ENCODE measurements around the gene CHRDL2.
A peak's percentile ranks its signal among the peaks of the same experiment; 100 is the strongest.
"Not testable (repeated sequence)": the region's sequence is repeated elsewhere in the genome, so short reads cannot be mapped to it uniquely, and the experiment has no call there.

Gene CHRDL2

GRCh38 chr11:74756571-74756970 lies 25.3 kb upstream of the CHRDL2 start:
- no peak for DNase-seq (ENCODE audit: low spot score)
- Histone ChIP-seq H3K27ac (no peak overlapping the region), H3K4me3 (no peak overlapping the region)
- TF ChIP-seq, protein P1, sequence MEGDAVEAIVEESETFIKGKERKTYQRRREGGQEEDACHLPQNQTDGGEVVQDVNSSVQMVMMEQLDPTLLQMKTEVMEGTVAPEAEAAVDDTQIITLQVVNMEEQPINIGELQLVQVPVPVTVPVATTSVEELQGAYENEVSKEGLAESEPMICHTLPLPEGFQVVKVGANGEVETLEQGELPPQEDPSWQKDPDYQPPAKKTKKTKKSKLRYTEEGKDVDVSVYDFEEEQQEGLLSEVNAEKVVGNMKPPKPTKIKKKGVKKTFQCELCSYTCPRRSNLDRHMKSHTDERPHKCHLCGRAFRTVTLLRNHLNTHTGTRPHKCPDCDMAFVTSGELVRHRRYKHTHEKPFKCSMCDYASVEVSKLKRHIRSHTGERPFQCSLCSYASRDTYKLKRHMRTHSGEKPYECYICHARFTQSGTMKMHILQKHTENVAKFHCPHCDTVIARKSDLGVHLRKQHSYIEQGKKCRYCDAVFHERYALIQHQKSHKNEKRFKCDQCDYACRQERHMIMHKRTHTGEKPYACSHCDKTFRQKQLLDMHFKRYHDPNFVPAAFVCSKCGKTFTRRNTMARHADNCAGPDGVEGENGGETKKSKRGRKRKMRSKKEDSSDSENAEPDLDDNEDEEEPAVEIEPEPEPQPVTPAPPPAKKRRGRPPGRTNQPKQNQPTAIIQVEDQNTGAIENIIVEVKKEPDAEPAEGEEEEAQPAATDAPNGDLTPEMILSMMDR (IDR thresholded peaks at IDR 0.05), result no peak

- no peak for DNase-seq (ENCODE audit: low spot score)
- TF ChIP-seq, protein P1 (IDR thresholded peaks at IDR 0.05), result no peak
- Histone ChIP-seq H3K4me3 (no peak overlapping the region), H3K27ac (no peak overlapping the region)
Observed at GRCh38 chr11:74755395-74755995, 24.3 kb upstream of the CHRDL2 start.

- TF ChIP-seq, protein P1 (IDR thresholded peaks at IDR 0.05), result no peak
- no peak overlapping the region for H3K4me3 ChIP-seq
- no peak for DNase-seq (ENCODE audit: low spot score)
- H3K27ac ChIP-seq, result no peak overlapping the region
Observed at GRCh38 chr11:74754507-74755252, 23.5 kb upstream of the CHRDL2 start.

DNA sequence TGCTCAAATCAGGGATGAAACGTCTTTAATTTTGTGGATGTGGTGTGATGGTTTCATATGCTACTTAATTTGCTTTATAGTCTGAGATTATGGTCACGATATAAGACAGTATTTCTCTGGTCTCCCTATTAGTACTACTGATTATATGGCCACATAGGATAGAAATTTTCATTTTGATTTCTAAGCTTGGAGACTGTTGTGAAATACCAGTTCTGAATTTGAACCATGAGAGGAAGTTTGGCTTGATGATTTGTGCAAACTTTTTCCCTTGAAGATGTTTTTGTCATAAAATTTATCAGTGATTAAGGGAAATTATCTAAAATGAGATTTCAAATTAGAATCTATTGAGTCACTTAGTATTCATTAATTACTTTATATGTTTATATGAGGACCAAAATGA lies 20.1 kb upstream of the CHRDL2 start:
- Histone ChIP-seq H3K27ac (no peak overlapping the region), H3K4me3 (no peak overlapping the region)
- DNase-seq (ENCODE audit: low spot score), result no peak
- TF ChIP-seq, protein P1 (IDR thresholded peaks at IDR 0.05), result no peak

- H3K4me3 ChIP-seq, H3K27ac ChIP-seq: not testable (repeated sequence)
Observed at GRCh38 chr11:74750598-74750997, 19.4 kb upstream of the CHRDL2 start.

GRCh38 chr11:74749965-74750296 lies 18.7 kb upstream of the CHRDL2 start:
- TF ChIP-seq, protein P1 (IDR thresholded peaks at IDR 0.05), result no peak
- peak overlapping the region in 1 of 2 donors; percentile 96 for H3K27ac ChIP-seq
- DNase-seq (ENCODE audit: low spot score), result no peak
- H3K4me3 ChIP-seq, result peak overlapping the region; percentile 94

More at GRCh38 chr11:74750598-74750997, 19.4 kb upstream of the CHRDL2 start:
- DNase-seq (ENCODE audit: low spot score), result not testable (repeated sequence)

- TF ChIP-seq, protein P1 (IDR thresholded peaks at IDR 0.05), result no peak
- peak overlapping the region; percentile 94 for H3K4me3 ChIP-seq
- no peak for DNase-seq (ENCODE audit: low spot score)
- H3K27ac ChIP-seq, result peak overlapping the region; percentile 85 to 96
Observed at GRCh38 chr11:74749127-74749964, 18.1 kb upstream of the CHRDL2 start.

Measured in coronary artery (tissue), 2 donors.